GM10266 (cell line): ENCODE results near the gene RNF148.

Experiments used
- DNase-seq: peaks from one replicate; pipeline ENCODE4 v3.0.0; 2012; ENCODE audit errors: extremely low spot score
- CTCF ChIP-seq: IDR thresholded peaks from 2 replicates; pipeline ENCODE4 v1.5.1; 2012; ENCODE audit warnings: mild to moderate bottlenecking, low read depth; ENCODE audit not compliant: control insufficient read depth, insufficient read depth; ENCODE audit errors: missing control alignments

Gene RNF148

DNA sequence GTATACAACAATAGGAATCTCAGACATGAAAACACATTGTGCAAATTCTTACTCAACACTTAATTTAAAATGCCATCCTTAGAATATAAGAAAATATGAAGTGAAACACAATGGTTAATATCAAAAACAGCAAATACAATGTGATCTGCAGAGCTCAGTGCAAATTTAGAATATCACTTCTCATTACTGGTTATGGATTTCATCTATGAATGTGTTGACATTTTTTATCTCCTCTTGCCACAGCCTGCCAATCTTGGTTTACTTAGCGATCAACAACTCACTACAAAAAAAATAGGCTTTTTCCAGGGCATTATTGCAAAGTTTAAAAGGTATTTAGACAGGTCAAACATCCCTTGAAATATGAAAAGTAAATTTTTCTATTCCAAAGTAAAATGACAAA lies 25.0 kb upstream of the RNF148 start:
- no peak for TF ChIP-seq CTCF
- DNase-seq = no peak

DNA sequence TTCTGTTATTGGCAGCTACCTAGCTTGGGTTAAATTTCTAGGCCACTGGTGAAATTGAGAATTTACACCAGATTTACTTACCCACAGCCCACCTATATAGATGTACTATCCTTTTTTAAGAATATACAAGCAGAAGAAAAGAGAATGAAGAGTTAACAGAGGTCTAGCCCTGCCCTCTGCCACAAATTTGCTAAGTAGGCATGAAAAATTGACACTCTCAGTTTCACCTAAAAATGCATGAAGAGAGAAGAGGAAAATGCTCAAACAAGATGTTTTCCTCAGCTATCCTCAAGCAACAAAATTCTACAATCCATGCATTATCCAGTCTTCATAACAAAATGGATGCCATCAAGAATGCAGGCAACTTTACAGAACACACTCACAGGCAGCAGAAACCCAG lies 24.6 kb upstream of the RNF148 start:
- TF ChIP-seq CTCF = no peak
- DNase-seq = no peak

DNA sequence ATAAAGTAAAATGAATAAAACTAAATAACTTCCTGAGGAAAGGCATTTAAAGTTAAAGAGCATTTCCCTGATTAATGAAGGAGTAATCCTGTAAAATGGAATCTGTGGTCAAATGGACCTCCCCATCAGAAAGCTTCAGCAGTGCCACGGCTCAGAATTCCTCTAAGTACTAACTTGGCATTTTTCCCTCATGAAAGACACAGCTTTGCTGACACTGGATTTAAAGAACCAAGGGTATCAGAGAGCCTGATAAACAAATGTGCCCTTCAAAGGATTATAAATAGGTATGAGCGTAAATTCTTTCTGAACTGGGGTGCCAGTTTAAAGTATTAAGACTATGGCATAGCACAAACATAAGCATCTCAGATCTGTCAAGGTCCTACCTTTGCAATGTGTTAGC lies 24.2 kb upstream of the RNF148 start:
- TF ChIP-seq CTCF = no peak
- DNase-seq = no peak

GRCh38 chr7:122724366-122724765 lies 21.6 kb upstream of the RNF148 start:
- no peak for DNase-seq

GRCh38 chr7:122719010-122719578 lies 16.4 kb upstream of the RNF148 start:
- DNase-seq = no peak
- TF ChIP-seq CTCF = no peak

More at GRCh38 chr7:122724366-122724765, 21.6 kb upstream of the RNF148 start:
- TF ChIP-seq CTCF = no peak

DNA sequence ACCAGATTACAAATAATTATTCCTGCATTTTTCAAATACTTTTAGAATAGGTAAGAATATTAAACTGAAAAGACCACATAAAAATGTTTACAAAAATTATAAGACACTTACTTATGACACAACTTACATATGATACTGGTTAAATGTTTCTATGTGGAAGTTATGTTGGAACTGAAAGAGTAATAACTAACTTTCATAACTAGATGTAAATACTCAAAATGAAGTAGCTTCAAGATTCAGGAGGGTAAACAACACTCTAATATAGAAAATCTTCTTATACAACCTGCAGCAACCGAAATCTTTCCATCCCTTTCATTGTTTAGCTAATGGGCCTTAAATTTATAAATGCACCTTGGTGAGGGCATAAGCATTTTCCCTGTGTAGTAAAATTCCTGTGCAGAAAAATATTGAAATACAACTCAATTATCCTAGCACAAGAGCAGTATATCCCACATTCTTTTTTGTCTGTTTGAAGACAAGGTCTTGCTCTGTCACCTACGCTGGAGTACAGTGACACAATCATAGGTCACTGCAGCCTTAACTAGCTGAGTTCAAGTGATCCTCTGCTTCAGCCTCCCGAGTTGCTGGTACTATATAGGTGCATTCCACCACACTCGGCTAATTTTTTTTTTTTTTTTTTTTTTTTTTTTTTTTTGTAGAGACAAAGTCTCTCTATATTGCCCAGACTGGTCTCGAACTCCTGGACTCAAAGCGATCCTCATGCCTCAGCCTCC lies 14.8 kb upstream of the RNF148 start:
- DNase-seq = no peak
- TF ChIP-seq CTCF = no peak

GRCh38 chr7:122715183-122715582 lies 12.5 kb upstream of the RNF148 start:
- no peak for DNase-seq
- TF ChIP-seq CTCF = no peak
